ENCODE results near the gene EPB41L1. TPM values are rescaled to one million over a fixed set of nuclear protein-coding genes. Genes with fewer than 3 reads are reported as not detected.

Gene EPB41L1
- polyA plus RNA-seq, 1 donor (not counting 4 experiments of a cell fraction or from before 2014, with no cell fraction given) = 1.2 TPM

- dilution Hi-C loops (cut with MboI; ENCODE audit: extremely low pct_ligation_motif_present, low sequenced_read_pairs) = no loop called here
- Histone ChIP-seq H3K9ac (ENCODE audit: control insufficient read depth, extremely low read depth, insufficient read depth, low read length) (no peak overlapping the region), H3K27me3 (ENCODE audit: control insufficient read depth, extremely low read depth, insufficient read depth, low read length) (no peaks in the 10 kb centered on the region), H3K4me2 (ENCODE audit: control insufficient read depth, extremely low read depth, insufficient read depth, low read depth, low read length) (no peak overlapping the region), H3K27ac (ENCODE audit: control insufficient read depth, insufficient read depth, low read length) (no peak overlapping the region), H3K4me1 (ENCODE audit: control insufficient read depth, extremely low read depth, insufficient read depth, low read length) (peaks cover 14% of the 10 kb centered on the region), H4K20me1 (ENCODE audit: control insufficient read depth, extremely low read depth, insufficient read depth, low read length) (no peaks in the 10 kb centered on the region), H3K4me3 (ENCODE audit: control insufficient read depth in 2 of 3, extremely low read depth in 1 of 3, insufficient read depth in 2 of 3, low read depth in 1 of 3, low read length in 3 of 3) (no peak overlapping the region), H3K9me1 (ENCODE audit: control insufficient read depth, extremely low read depth, insufficient read depth, low read length) (peaks cover 2% of the 10 kb centered on the region), H3K36me3 (ENCODE audit: control insufficient read depth in 2 of 2, extremely low read depth in 1 of 2, insufficient read depth in 2 of 2, low read length in 2 of 2) (peaks cover 1 to 2% of the 10 kb centered on the region in 2 experiments), H3K9me3 (ENCODE audit: control insufficient read depth, low read depth, low read length) (no peaks in the 10 kb centered on the region), H2AFZ (ENCODE audit: control insufficient read depth, low read length) (no peak overlapping the region), H3K79me2 (ENCODE audit: control insufficient read depth, insufficient read depth, low read length) (peaks cover 38% of the 10 kb centered on the region)
- no peak for DNase-seq (ENCODE audit: low read depth, low spot score)
- FAIRE-seq = no peak
- TF ChIP-seq, protein P1, sequence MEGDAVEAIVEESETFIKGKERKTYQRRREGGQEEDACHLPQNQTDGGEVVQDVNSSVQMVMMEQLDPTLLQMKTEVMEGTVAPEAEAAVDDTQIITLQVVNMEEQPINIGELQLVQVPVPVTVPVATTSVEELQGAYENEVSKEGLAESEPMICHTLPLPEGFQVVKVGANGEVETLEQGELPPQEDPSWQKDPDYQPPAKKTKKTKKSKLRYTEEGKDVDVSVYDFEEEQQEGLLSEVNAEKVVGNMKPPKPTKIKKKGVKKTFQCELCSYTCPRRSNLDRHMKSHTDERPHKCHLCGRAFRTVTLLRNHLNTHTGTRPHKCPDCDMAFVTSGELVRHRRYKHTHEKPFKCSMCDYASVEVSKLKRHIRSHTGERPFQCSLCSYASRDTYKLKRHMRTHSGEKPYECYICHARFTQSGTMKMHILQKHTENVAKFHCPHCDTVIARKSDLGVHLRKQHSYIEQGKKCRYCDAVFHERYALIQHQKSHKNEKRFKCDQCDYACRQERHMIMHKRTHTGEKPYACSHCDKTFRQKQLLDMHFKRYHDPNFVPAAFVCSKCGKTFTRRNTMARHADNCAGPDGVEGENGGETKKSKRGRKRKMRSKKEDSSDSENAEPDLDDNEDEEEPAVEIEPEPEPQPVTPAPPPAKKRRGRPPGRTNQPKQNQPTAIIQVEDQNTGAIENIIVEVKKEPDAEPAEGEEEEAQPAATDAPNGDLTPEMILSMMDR (optimal IDR thresholded peaks at IDR 0.05 in 1 of 3, IDR thresholded peaks at IDR 0.05 in 1 of 3, conservative IDR thresholded peaks at IDR 0.05 in 1 of 3; ENCODE audit: extremely low read depth in 1 of 3, insufficient read depth in 2 of 3, low read length in 3 of 3) = no peak
- no peak for TF ChIP-seq EZH2 (IDR thresholded peaks at IDR 0.05; ENCODE audit: low read length)
Measured at GRCh38 chr20:36234771-36235320, 80.3 kb downstream of the EPB41L1 start.

GRCh38 chr20:36235892-36236785 lies 81.6 kb downstream of the EPB41L1 start, which contains the start of gene AAR2:
Gene AAR2 (plus strand): TSS chr20:36236478. CDS start chr20:36239869, 3,391 bp downstream.
- H2AFZ ChIP-seq (ENCODE audit: control insufficient read depth, low read length) = peak within 1 kb of the TSS; percentile 100
- H3K27me3 ChIP-seq (ENCODE audit: control insufficient read depth, extremely low read depth, insufficient read depth, low read length) = no peaks in the 10 kb centered on the region
- FAIRE-seq (no peak), DNase-seq (ENCODE audit: low read depth, low spot score) (no peak)
- H3K4me1 ChIP-seq (ENCODE audit: control insufficient read depth, extremely low read depth, insufficient read depth, low read length) = peaks cover 14% of the 10 kb centered on the region
- H3K9me3 ChIP-seq (ENCODE audit: control insufficient read depth, low read depth, low read length) = no peaks in the 10 kb centered on the region
- dilution Hi-C loops (cut with MboI; ENCODE audit: extremely low pct_ligation_motif_present, low sequenced_read_pairs) = no loop called here
- H3K9me1 ChIP-seq (ENCODE audit: control insufficient read depth, extremely low read depth, insufficient read depth, low read length) = peaks cover 2% of the 10 kb centered on the region
- peaks cover 7 to 9% of the 10 kb centered on the region in 2 experiments for H3K36me3 ChIP-seq (ENCODE audit: control insufficient read depth in 2 of 2, extremely low read depth in 1 of 2, insufficient read depth in 2 of 2, low read length in 2 of 2)
- H3K27ac ChIP-seq (ENCODE audit: control insufficient read depth, insufficient read depth, low read length) = peak within 1 kb of the TSS; percentile 84
- peak within 1 kb of the TSS; percentile 95 for H3K9ac ChIP-seq (ENCODE audit: control insufficient read depth, extremely low read depth, insufficient read depth, low read length)
- no peaks in the 10 kb centered on the region for H4K20me1 ChIP-seq (ENCODE audit: control insufficient read depth, extremely low read depth, insufficient read depth, low read length)
- TF ChIP-seq, protein P1 (optimal IDR thresholded peaks at IDR 0.05 in 1 of 3, IDR thresholded peaks at IDR 0.05 in 1 of 3, conservative IDR thresholded peaks at IDR 0.05 in 1 of 3; ENCODE audit: extremely low read depth in 1 of 3, insufficient read depth in 2 of 3, low read length in 3 of 3) = no peak
- TF ChIP-seq EZH2 (IDR thresholded peaks at IDR 0.05; ENCODE audit: low read length) = no peak
- H3K4me2 ChIP-seq (ENCODE audit: control insufficient read depth, extremely low read depth, insufficient read depth, low read depth, low read length) = peak within 1 kb of the TSS; percentile 81
- H3K79me2 ChIP-seq (ENCODE audit: control insufficient read depth, insufficient read depth, low read length) = peaks cover 48% of the 10 kb centered on the region
- peak within 1 kb of the TSS; percentile 81 to 93 (median 85) for H3K4me3 ChIP-seq (ENCODE audit: control insufficient read depth in 2 of 3, extremely low read depth in 1 of 3, insufficient read depth in 2 of 3, low read depth in 1 of 3, low read length in 3 of 3)
